K562 (cell line): ENCODE measurements around the gene NRARP. TPM values are rescaled to one million over a fixed set of nuclear protein-coding genes. Genes with fewer than 3 reads are reported as not detected.

Experiments used
- ATAC-seq: fragments of 200-7000 bp; cut with Tn5 transposase; 3 replicates; pipeline ENCODE4 v1.9.1; 2020; ENCODE audit warnings: moderate library complexity
- Bru-seq: library from RNA; stranded (reverse); fragments of 400-500 nt; gene quantifications from one replicate; lab custom pipeline; 2021; lab: Mats Ljungman, UMichigan
- BruChase-seq, 2 experiments: library from RNA; stranded (reverse); fragments of 400-500 nt; gene quantifications; one replicate each; lab custom pipeline; 2021; lab: Mats Ljungman, UMichigan
- BruUV-seq: library from RNA; stranded (reverse); fragments of 400-500 nt; replicated peaks from 2 replicates; lab custom pipeline; 2021; lab: Mats Ljungman, UMichigan
- CTCF ChIA-PET: fragments of 300-600 bp; formaldehyde crosslinking; extraction: SDS; loops from one replicate; lab custom pipeline; 2021; ENCODE audit warnings: low intra/inter-chr PET ratio; lab: Yijun Ruan, JAX
- POLR2A ChIA-PET: fragments of 300-600, 350-650 bp; sonication (Branson Sonifier 250); formaldehyde crosslinking; extraction: SDS; loops from one replicate; lab custom pipeline; 2021; ENCODE audit warnings: antibody characterized with exemption, inconsistent platforms; lab: Yijun Ruan, JAX
- DNase-seq, 4 experiments: peaks; one replicate each; pipeline versions ENCODE4 v3.0.0 to v3.0.0-alpha.2; 2011 to 2018; ENCODE audit warnings: low spot score in 3 of 4, mixed read lengths in 3 of 4; ENCODE audit errors: extremely low read depth in 1 of 4
- FAIRE-seq: peaks from 2 replicates; lab custom pipeline; 2011; peaks lifted over from hg19 to GRCh38; lab: Jason Lieb, UNC
- H2AFZ ChIP-seq: 2 replicates; pipeline ENCODE4 v1.6.0; 2011; ENCODE audit warnings: low read depth, low read length, control low read depth, inconsistent platforms
- H3K27ac ChIP-seq: fragments of 200-600 bp; 3 replicates; pipeline ENCODE4 v1.8.0; 2011; ENCODE audit warnings: low read depth, mild to moderate bottlenecking, control low read depth, inconsistent platforms, low read length, moderate library complexity, mixed read lengths; ENCODE audit errors: extremely low read depth
- H3K27me3 ChIP-seq, 2 experiments: fragments of 300-600 bp in 1 of 2; 2 replicates in 1 of 2; 3 replicates in 1 of 2; pipeline versions ENCODE4 v1.6.0 to v1.8.0; 2011; ENCODE audit warnings: inconsistent platforms in 2 of 2, low read length in 2 of 2, mild to moderate bottlenecking in 1 of 2, mixed read lengths in 1 of 2, moderate library complexity in 1 of 2; ENCODE audit not compliant: control insufficient read depth in 2 of 2, insufficient read depth in 2 of 2
- H3K36me3 ChIP-seq: fragments of 300-600 bp; 3 replicates; pipeline ENCODE4 v1.8.0; 2011; ENCODE audit warnings: mild to moderate bottlenecking, low read length, inconsistent platforms; ENCODE audit not compliant: control insufficient read depth, insufficient read depth
- H3K4me1 ChIP-seq, 2 experiments: fragments of 200-600 bp in 1 of 2; replicated peaks in 1 of 2; 2 replicates in 1 of 2; 3 replicates in 1 of 2; pipeline versions ENCODE4 v1.5.1 to v1.8.0; 2011; ENCODE audit warnings: inconsistent platforms in 2 of 2, low read length in 2 of 2, mild to moderate bottlenecking in 1 of 2, mixed read lengths in 1 of 2, moderate library complexity in 1 of 2; ENCODE audit not compliant: control insufficient read depth in 2 of 2, insufficient read depth in 2 of 2
- H3K4me2 ChIP-seq: 2 replicates; pipeline ENCODE4 v1.6.1; 2011; ENCODE audit warnings: low read length, control low read depth, inconsistent platforms, mixed read lengths; ENCODE audit not compliant: insufficient read depth
- H3K4me3 ChIP-seq: fragments of 200-600 bp; sonication (generic), shearing (Covaris generic); 2 replicates; pipeline ENCODE4 v1.5.1; 2016; ENCODE audit warnings: control low read depth, inconsistent platforms
- H3K79me2 ChIP-seq: fragments of 200-600 bp; 3 replicates; pipeline ENCODE4 v1.8.0; 2011; ENCODE audit warnings: low read length, inconsistent platforms; ENCODE audit not compliant: control insufficient read depth, insufficient read depth
- H3K9ac ChIP-seq, 2 experiments: 2 replicates each; pipeline versions ENCODE4 v1.6.0 to v1.6.1; 2011; ENCODE audit warnings: low read depth in 2 of 2, low read length in 2 of 2, control low read depth in 1 of 2, inconsistent platforms in 1 of 2, mild to moderate bottlenecking in 1 of 2, mixed read lengths in 1 of 2; ENCODE audit not compliant: insufficient read depth in 1 of 2
- H3K9me1 ChIP-seq: one replicate; pipeline ENCODE4 v1.6.0; 2011; ENCODE audit warnings: inconsistent platforms, mild to moderate bottlenecking, low read length, moderate library complexity; ENCODE audit not compliant: control insufficient read depth, insufficient read depth
- H3K9me3 ChIP-seq: replicated peaks from 2 replicates; pipeline ENCODE4 v1.5.1; 2011; ENCODE audit warnings: low read depth, low read length, inconsistent platforms; ENCODE audit not compliant: control insufficient read depth, insufficient read depth
- H4K20me1 ChIP-seq: replicated peaks from 2 replicates; pipeline ENCODE4 v1.6.1; 2011; ENCODE audit warnings: low read length, inconsistent platforms, mixed read lengths; ENCODE audit not compliant: control insufficient read depth, insufficient read depth
- BACH1 ChIP-seq: fragments of 200-800 bp; sonication (Bioruptor generic); IDR thresholded peaks from 2 replicates; pipeline ENCODE4 v1.6.1; 2016; ENCODE audit warnings: missing genetic modification characterization, missing compliant biosample characterization
- CTBP1 ChIP-seq: fragments of 450-650 bp; IDR thresholded peaks from 2 replicates; pipeline ENCODE4 v1.6.1; 2016; ENCODE audit warnings: borderline replicate concordance
- FOXJ3 ChIP-seq: sonication (generic); formaldehyde crosslinking; IDR thresholded peaks from 2 replicates; pipeline ENCODE4 v1.4.0; 2020; ENCODE audit warnings: mild to moderate bottlenecking, missing genetic modification reagents
- FOXK2 ChIP-seq, 2 experiments: fragments of 450-650 bp; IDR thresholded peaks in 1 of 2; conservative IDR thresholded peaks in 1 of 2; 2 replicates each; pipeline ENCODE4 v1.6.1; 2016; ENCODE audit warnings: low read depth in 2 of 2, mild to moderate bottlenecking in 1 of 2
- HDAC6 ChIP-seq: IDR thresholded peaks from 2 replicates; pipeline ENCODE4 v1.6.1; 2012; ENCODE audit warnings: low read depth, mild to moderate bottlenecking, control low read depth, inconsistent platforms, low read length, moderate library complexity
- KDM5B ChIP-seq: fragments of 200-600 bp; sonication (generic); IDR thresholded peaks from 2 replicates; pipeline ENCODE4 v1.6.1; 2012; ENCODE audit warnings: low read depth, mild to moderate bottlenecking, moderate library complexity, low read length, control low read depth, inconsistent platforms; ENCODE audit not compliant: insufficient replicate concordance
- MEIS2 ChIP-seq: fragments of 450-650 bp; IDR thresholded peaks from 2 replicates; pipeline ENCODE4 v1.6.1; 2014; ENCODE audit warnings: mild to moderate bottlenecking; ENCODE audit not compliant: partially characterized antibody
- SIN3A ChIP-seq, 2 experiments: fragments of 150-350 bp in 1 of 2; IDR thresholded peaks; 2 replicates each; pipeline ENCODE4 v1.6.1; 2011 to 2016; ENCODE audit warnings: borderline replicate concordance in 2 of 2, low read depth in 2 of 2, low read length in 2 of 2, mild to moderate bottlenecking in 2 of 2, moderate library complexity in 2 of 2; ENCODE audit not compliant: control insufficient read depth in 1 of 2
- YY1 ChIP-seq, 3 experiments: IDR thresholded peaks; 2 replicates each; pipeline ENCODE4 v1.6.1; 2011; ENCODE audit warnings: low read length in 2 of 3, mild to moderate bottlenecking in 2 of 3, moderate library complexity in 2 of 3, borderline replicate concordance in 1 of 3, control low read depth in 1 of 3, low read depth in 1 of 3; ENCODE audit not compliant: insufficient read depth in 3 of 3, insufficient replicate concordance in 2 of 3, control insufficient read depth in 1 of 3, insufficient read length in 1 of 3; ENCODE audit errors: extremely low read depth in 1 of 3
- ZNF384 ChIP-seq: IDR thresholded peaks from 2 replicates; pipeline ENCODE4 v1.6.1; 2012; ENCODE audit warnings: low read depth, low read length, improper control_type of control experiment
- WGBS: fragments of 100-300 bp; shearing (Covaris generic); methylation state at CpG from one replicate; pipeline ENCODE4 v1.1.6; 2016; ENCODE audit warnings: low coverage, mixed read lengths; ENCODE audit not compliant: insufficient coverage; ENCODE audit errors: missing lambda C conversion rate; 5-methylcytosine and 5-hydroxymethylcytosine counted together
- in situ Hi-C: fragments of 300-500 bp; cut with MboI; formaldehyde crosslinking; loops from 4 replicates; pipeline ENCODE4 v1.15.0; 2018; ENCODE audit warnings: inconsistent platforms, mixed read lengths
- intact Hi-C: fragments of 100-400 bp; cut with micrococcal nuclease; formaldehyde crosslinking; loops from 2 replicates; pipeline ENCODE4 v1.14.2; 2022
- long read RNA-seq, 3 experiments: library from polyadenylated mRNA in 2 of 3; library from RNA in 1 of 3; unstranded in 2 of 3; stranded (forward) in 1 of 3; transcript quantifications; one replicate each; pipeline ENCODE4 v2.0.0, GENCODE V29; 2019 to 2022
- polyA minus RNA-seq, 3 experiments: library from RNA; depleted of rRNA, polyadenylated mRNA; stranded (reverse); fragments of >200 nt; gene quantifications; 2 replicates each; pipeline ENCODE4 v1.2.3, GENCODE V29; 2011
- polyA plus RNA-seq, 8 experiments: library from polyadenylated mRNA; depleted of rRNA in 4 of 8; stranded (reverse) in 5 of 8; unstranded in 3 of 8; fragments of >200 nt; fragmentation: Nextera tagmentation in 2 of 8; fragmentation: Illumina TruSeq in 1 of 8; extraction: Ambion mirVana in 2 of 8; extraction: Trizol in 1 of 8; gene quantifications; 2 replicates each; pipeline versions ENCODE4 v1.2.1 to v1.2.3, GENCODE V29; 2011 to 2014; ENCODE audit warnings: inconsistent platforms in 1 of 8, missing spikeins in 1 of 8
- total RNA-seq, 7 experiments: library from RNA; depleted of rRNA in 6 of 7; stranded (reverse); fragments of >200 nt in 6 of 7; fragmentation: Illumina TruSeq in 2 of 7; extraction: Trizol in 2 of 7; gene quantifications; 2 replicates each; pipeline versions ENCODE4 v1.2.1 to v1.2.3, GENCODE V29; 2011 to 2021; ENCODE audit warnings: low replicate concordance in 1 of 7
- TF ChIP-seq, protein P1 (sequence below): fragments of 200-800 bp; sonication (Bioruptor generic); IDR thresholded peaks from 2 replicates; pipeline ENCODE4 v1.6.1; 2017; ENCODE audit warnings: missing genetic modification characterization, missing compliant biosample characterization
- TF ChIP-seq, protein P2 (sequence below): fragments of 250-450 bp; sonication (Bioruptor Pico); IDR thresholded peaks from 2 replicates; pipeline ENCODE4 v1.8.0; 2021; ENCODE audit warnings: mild to moderate bottlenecking, moderate library complexity

The NRARP gene, protein sequence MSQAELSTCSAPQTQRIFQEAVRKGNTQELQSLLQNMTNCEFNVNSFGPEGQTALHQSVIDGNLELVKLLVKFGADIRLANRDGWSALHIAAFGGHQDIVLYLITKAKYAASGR
- total RNA-seq (2011; cell fraction: chromatin; rRNA removed; ENCODE audit: low replicate concordance), result 6.4 and 15.4 TPM in 2 replicates
- 16.8 and 18.8 TPM in 2 replicates for total RNA-seq (2011; cell fraction: nucleolus; rRNA removed)
- total RNA-seq (2011; cell fraction: nucleoplasm; rRNA removed), result 11.7 and 13.1 TPM in 2 replicates
- total RNA-seq (2014; rRNA removed) (19.1 and 25.9 TPM in 2 replicates), total RNA-seq (2014; rRNA removed; fragmentation: Illumina TruSeq; extraction: Trizol) (1.6 and 2.0 TPM in 2 replicates), total RNA-seq (2015; rRNA removed; fragmentation: Illumina TruSeq; extraction: Trizol) (3.3 and 4.0 TPM in 2 replicates), total RNA-seq (2021) (24.5 and 29.5 TPM in 2 replicates), polyA plus RNA-seq (2011; rRNA removed) (5.2 and 7.6 TPM in 2 replicates), polyA plus RNA-seq (2014; fragmentation: Illumina TruSeq; extraction: Trizol) (6.2 and 7.2 TPM in 2 replicates), polyA plus RNA-seq (2014; fragmentation: Nextera tagmentation; extraction: Ambion mirVana) (not detected), polyA plus RNA-seq (2014; rRNA removed) (13.8 and 17.8 TPM in 2 replicates), polyA minus RNA-seq (2011; rRNA and poly(A)+ RNA removed) (1.3 and 1.8 TPM in 2 replicates), Bru-seq, nascent RNA (percentile 74 among the genes with signal in this experiment), BruChase-seq, experiment 1, labeled RNA remaining after a 2-hour chase (percentile 67 among the genes with signal in this experiment), BruChase-seq, experiment 2, labeled RNA remaining after a 6-hour chase (percentile 59 among the genes with signal in this experiment)
- 10.4 and 26.9 TPM in 2 replicates for polyA plus RNA-seq (2011; cell fraction: cytosol; rRNA removed)
- 13.1 and 17.8 TPM in 2 replicates for polyA plus RNA-seq (2011; cell fraction: nucleus; rRNA removed)
- polyA plus RNA-seq (2012), result 6.1 and 8.4 TPM in 2 replicates
- 9.5 and 11.2 TPM in 2 replicates for polyA minus RNA-seq (2011; cell fraction: cytosol; rRNA and poly(A)+ RNA removed)
- polyA minus RNA-seq (2011; cell fraction: nucleus; rRNA and poly(A)+ RNA removed), result 9.2 and 12.6 TPM in 2 replicates
- long read RNA-seq, experiment 1, transcript NRARP-201 (1 exons, 1,770 nt), result major isoform, 82 of 82 reads
- long read RNA-seq, experiment 1, partial matches to known transcripts, result 0 of 82 reads
- long read RNA-seq, experiment 1, other reads (novel, unspliced or antisense), result 0 of 82 reads
- long read RNA-seq, experiment 2, transcript NRARP-201 (1 exons, 1,770 nt), result major isoform, 8 of 8 reads
- long read RNA-seq, experiment 2, partial matches to known transcripts, result 0 of 8 reads
- long read RNA-seq, experiment 2, other reads (novel, unspliced or antisense), result 0 of 8 reads
- long read RNA-seq, experiment 3, partial matches to known transcripts, result 0 of 1 reads
- long read RNA-seq, experiment 3, other reads (novel, unspliced or antisense), result 0 of 1 reads

DNA sequence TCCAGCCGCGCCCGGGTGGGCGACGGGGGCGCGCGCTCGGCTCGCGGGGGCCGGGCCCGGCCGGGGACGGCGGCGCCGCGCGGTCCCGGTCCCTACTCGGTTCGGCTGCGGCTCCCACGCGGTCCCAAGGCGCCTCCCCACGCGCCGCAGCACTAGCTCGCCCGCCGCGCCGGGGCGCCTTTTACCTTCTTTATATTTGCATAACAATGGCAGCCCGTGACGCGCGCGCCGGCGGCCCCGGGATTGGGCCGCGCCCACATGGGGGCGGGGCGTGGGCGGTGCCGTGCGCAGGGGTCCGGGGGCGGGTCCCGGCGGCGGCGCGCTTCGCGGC is at the start of gene NRARP:
Gene NRARP, minus strand, starts transcription at position 154 of the 331 bp plus-strand sequence. CDS start 343 bp downstream, outside the sequence.
- Histone ChIP-seq H3K4me1 (peaks cover 27 to 84% of the 10 kb centered on the region in 2 experiments), H3K27me3 (no peaks in the 10 kb centered on the region), H3K79me2 (peaks cover 28% of the 10 kb centered on the region), H4K20me1 (peaks cover 13% of the 10 kb centered on the region), H3K36me3 (peaks cover 8% of the 10 kb centered on the region; the same call in 1 of the 3 replicates), H3K9me3 (no peaks in the 10 kb centered on the region), H3K9ac (peak within 1 kb of the TSS; percentile 81 to 98), H3K9me1 (peaks cover 7% of the 10 kb centered on the region), H2AFZ (peak within 1 kb of the TSS; percentile 79), H3K4me3 (peak within 1 kb of the TSS; percentile 90), H3K27ac (peak within 1 kb of the TSS; percentile 88), H3K4me2 (peak within 1 kb of the TSS; percentile 98)
- intact Hi-C loops, result loop anchor here (5.0 to 10.0 kb wide), 4 partner anchors 60 to 230 kb away; partner anchors contain the start of genes EXD3, NOXA1 and TUBB4B
- WGBS, result 0% methylated on average over 12 of the region's 60 CpGs
- FAIRE-seq (no peak), ATAC-seq (peak; percentile 64), DNase-seq (peak in 2 of 4 experiments; percentile 95 to 96)
- ChIA-PET CTCF (interaction anchor here (0.7 kb wide), 2 partner anchors 20 to 143 kb away, joined by 3 to 4 read pairs; no protein-coding TSS in a partner anchor), POLR2A (interaction anchor here (0.5 to 2.3 kb wide), 15 partner anchors 11 to 172 kb away, joined by 3 to 10 read pairs (median 4); partner anchors contain the start of genes ANAPC2 and SSNA1)
- in situ Hi-C loops, result no loop called here
- no TSS peak for BruUV-seq
- TF ChIP-seq BACH1 (tag) (no peak), YY1 (IDR thresholded peaks at IDR 0.05; ENCODE audit: borderline replicate concordance in 1 of 3, control insufficient read depth in 1 of 3, extremely low read depth in 1 of 3, insufficient read depth in 3 of 3, insufficient read length in 1 of 3, insufficient replicate concordance in 2 of 3, low read depth in 1 of 3, low read length in 2 of 3) (peak; percentile 44 to 90 (median 88)), SIN3A (IDR thresholded peaks at IDR 0.05; ENCODE audit: borderline replicate concordance in 2 of 2, control insufficient read depth in 1 of 2, low read depth in 2 of 2, low read length in 2 of 2) (peak in 1 of 2 experiments; percentile 65; a peak in 2 of 4 replicates), ZNF384 (0 out of 2 replicates have a peak, but pooled peaks have one; percentile 4), KDM5B (peak; percentile 81), FOXJ3 (CRISPR knock-in tag) (no peak), HDAC6 (no peak), MEIS2 (no peak), FOXK2 (conservative IDR thresholded peaks at IDR 0.05 in 1 of 2, IDR thresholded peaks at IDR 0.05 in 1 of 2; ENCODE audit: low read depth in 2 of 2) (no peak), CTBP1 (no peak; the same call in 1 of the 2 replicates)
- TF ChIP-seq, protein P1, sequence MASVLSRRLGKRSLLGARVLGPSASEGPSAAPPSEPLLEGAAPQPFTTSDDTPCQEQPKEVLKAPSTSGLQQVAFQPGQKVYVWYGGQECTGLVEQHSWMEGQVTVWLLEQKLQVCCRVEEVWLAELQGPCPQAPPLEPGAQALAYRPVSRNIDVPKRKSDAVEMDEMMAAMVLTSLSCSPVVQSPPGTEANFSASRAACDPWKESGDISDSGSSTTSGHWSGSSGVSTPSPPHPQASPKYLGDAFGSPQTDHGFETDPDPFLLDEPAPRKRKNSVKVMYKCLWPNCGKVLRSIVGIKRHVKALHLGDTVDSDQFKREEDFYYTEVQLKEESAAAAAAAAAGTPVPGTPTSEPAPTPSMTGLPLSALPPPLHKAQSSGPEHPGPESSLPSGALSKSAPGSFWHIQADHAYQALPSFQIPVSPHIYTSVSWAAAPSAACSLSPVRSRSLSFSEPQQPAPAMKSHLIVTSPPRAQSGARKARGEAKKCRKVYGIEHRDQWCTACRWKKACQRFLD (CRISPR knock-in tag), result peak; percentile 66; the same call in 1 of the 2 replicates
- TF ChIP-seq, protein P2, sequence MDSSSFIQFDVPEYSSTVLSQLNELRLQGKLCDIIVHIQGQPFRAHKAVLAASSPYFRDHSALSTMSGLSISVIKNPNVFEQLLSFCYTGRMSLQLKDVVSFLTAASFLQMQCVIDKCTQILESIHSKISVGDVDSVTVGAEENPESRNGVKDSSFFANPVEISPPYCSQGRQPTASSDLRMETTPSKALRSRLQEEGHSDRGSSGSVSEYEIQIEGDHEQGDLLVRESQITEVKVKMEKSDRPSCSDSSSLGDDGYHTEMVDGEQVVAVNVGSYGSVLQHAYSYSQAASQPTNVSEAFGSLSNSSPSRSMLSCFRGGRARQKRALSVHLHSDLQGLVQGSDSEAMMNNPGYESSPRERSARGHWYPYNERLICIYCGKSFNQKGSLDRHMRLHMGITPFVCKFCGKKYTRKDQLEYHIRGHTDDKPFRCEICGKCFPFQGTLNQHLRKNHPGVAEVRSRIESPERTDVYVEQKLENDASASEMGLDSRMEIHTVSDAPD (CRISPR knock-in tag), result no peak
